GM21390 (cell line): ENCODE data around the gene SYNJ1.
"Not testable (repeated sequence)": the region's sequence is repeated elsewhere in the genome, so short reads cannot be mapped to it uniquely, and the experiment has no call there.

ENCODE experiments used
- ATAC-seq: cut with Tn5 transposase; IDR thresholded peaks from one replicate; pipeline ENCODE4 v1.9.1; 2021; ENCODE audit not compliant: unreplicated experiment

SYNJ1 gene

GRCh38 chr21:32626621-32627196 lies 101.1 kb downstream of the SYNJ1 start:
- no peak for ATAC-seq

- not testable (repeated sequence) for ATAC-seq
Observed at GRCh38 chr21:32618218-32618617, 109.6 kb downstream of the SYNJ1 start.

GRCh38 chr21:32613436-32614043 lies 114.3 kb downstream of the SYNJ1 start:
- ATAC-seq: no peak

- ATAC-seq: no peak
Observed at GRCh38 chr21:32612999-32613337, 114.8 kb downstream of the SYNJ1 start.

- peak; percentile 92 for ATAC-seq
Observed at GRCh38 chr21:32612075-32612998, 115.5 kb downstream of the SYNJ1 start, which contains the start of gene CFAP298. TSS of gene CFAP298 (minus strand) at chr21:32612377. CDS start at chr21:32612243, 134 bp downstream.

- no peak for ATAC-seq
Observed at GRCh38 chr21:32611471-32611997, 116.3 kb downstream of the SYNJ1 start.

- ATAC-seq: not testable (repeated sequence)
Observed at GRCh38 chr21:32610940-32611339, 116.9 kb downstream of the SYNJ1 start.

- no peak for ATAC-seq
Observed at GRCh38 chr21:32608851-32609250, 119.0 kb downstream of the SYNJ1 start.

- ATAC-seq: no peak
Observed at GRCh38 chr21:32605469-32605868, 122.3 kb downstream of the SYNJ1 start.

GRCh38 chr21:32604464-32604863 lies 123.3 kb downstream of the SYNJ1 start:
- ATAC-seq: no peak

GRCh38 chr21:32603131-32603530 lies 124.7 kb downstream of the SYNJ1 start:
- ATAC-seq: no peak

- no peak for ATAC-seq
Observed at GRCh38 chr21:32602099-32602498, 125.7 kb downstream of the SYNJ1 start.

- ATAC-seq: no peak
Observed at GRCh38 chr21:32599526-32599925, 128.3 kb downstream of the SYNJ1 start.

- ATAC-seq: no peak
Observed at GRCh38 chr21:32599091-32599490, 128.7 kb downstream of the SYNJ1 start.

- ATAC-seq: no peak
Observed at GRCh38 chr21:32597205-32597604, 130.6 kb downstream of the SYNJ1 start.

- no peak for ATAC-seq
Observed at GRCh38 chr21:32595431-32595830, 132.4 kb downstream of the SYNJ1 start.

GRCh38 chr21:32593690-32594089 lies 134.1 kb downstream of the SYNJ1 start:
- ATAC-seq: no peak

GRCh38 chr21:32592929-32593502 lies 134.8 kb downstream of the SYNJ1 start:
- no peak for ATAC-seq

GRCh38 chr21:32590130-32590529 lies 137.7 kb downstream of the SYNJ1 start:
- no peak for ATAC-seq

- no peak for ATAC-seq
Observed at GRCh38 chr21:32587651-32588050, 140.2 kb downstream of the SYNJ1 start.

GRCh38 chr21:32587120-32587519 lies 140.7 kb downstream of the SYNJ1 start:
- ATAC-seq: no peak
